H1 (cell line): Measurements from ENCODE around the gene TPRKB. TPM values are rescaled to one million over a fixed set of nuclear protein-coding genes. Genes with fewer than 3 reads are reported as not detected.
"Not testable (repeated sequence)": the region's sequence is repeated elsewhere in the genome, so short reads cannot be mapped to it uniquely, and the experiment has no call there.

Experiments
- CTCF ChIA-PET: fragments of 300-600 bp; sonication (Branson Sonifier 250); formaldehyde crosslinking; loops from one replicate; lab custom pipeline; 2021; ENCODE audit not compliant: partially characterized antibody; lab: Charles Lee
- POLR2A ChIA-PET: fragments of 300-600 bp; sonication (Branson Sonifier 250); formaldehyde crosslinking; loops from one replicate; lab custom pipeline; 2021; ENCODE audit warnings: inconsistent platforms; ENCODE audit not compliant: partially characterized antibody; lab: Charles Lee
- DNase-seq, 2 experiments: peaks; one replicate each; pipeline versions ENCODE4 v3.0.0 to v3.0.0-alpha.2; 2010 to 2022; ENCODE audit warnings: low spot score in 2 of 2, low read depth in 1 of 2, mixed read lengths in 1 of 2
- FAIRE-seq: peaks from 2 replicates; lab custom pipeline; 2011; peaks lifted over from hg19 to GRCh38; lab: Jason Lieb, UNC
- H2AFZ ChIP-seq: 2 replicates; pipeline ENCODE4 v1.8.1; 2012; ENCODE audit warnings: low read length, inconsistent platforms
- H2AK5ac ChIP-seq: 2 replicates; pipeline ENCODE4 v1.6.1; 2013; ENCODE audit warnings: low read depth, low read length
- H2BK120ac ChIP-seq: replicated peaks from 2 replicates; pipeline ENCODE3; 2013; ENCODE audit warnings: low read depth, low read length, inconsistent platforms
- H2BK12ac ChIP-seq: 2 replicates; pipeline ENCODE4 v1.6.1; 2013; ENCODE audit warnings: low read depth, low read length
- H2BK15ac ChIP-seq: 2 replicates; pipeline ENCODE4 v1.6.1; 2013; ENCODE audit warnings: low read length
- H2BK20ac ChIP-seq: 2 replicates; pipeline ENCODE4 v1.6.1; 2013; ENCODE audit warnings: low read length
- H2BK5ac ChIP-seq: 2 replicates; pipeline ENCODE4 v1.6.1; 2013; ENCODE audit warnings: low read depth, low read length
- H3K14ac ChIP-seq: 2 replicates; pipeline ENCODE4 v1.6.1; 2013; ENCODE audit warnings: inconsistent platforms; ENCODE audit not compliant: insufficient read length
- H3K18ac ChIP-seq: 2 replicates; pipeline ENCODE4 v1.6.1; 2013; ENCODE audit warnings: low read length; ENCODE audit errors: extremely low read depth
- H3K23ac ChIP-seq: 2 replicates; pipeline ENCODE4 v1.6.1; 2013; ENCODE audit warnings: inconsistent platforms; ENCODE audit not compliant: insufficient read length
- H3K23me2 ChIP-seq: 2 replicates; pipeline ENCODE4 v1.6.1; 2013; ENCODE audit warnings: low read depth, low read length
- H3K27ac ChIP-seq: 2 replicates; pipeline ENCODE4 v1.6.1; 2011; ENCODE audit warnings: low read depth, low read length, inconsistent platforms
- H3K27me3 ChIP-seq, 4 experiments: replicated peaks in 1 of 4; 1 replicate in 1 of 4; 2 replicates in 3 of 4; pipeline versions ENCODE4 v1.6.1 to v1.8.1; 2011 to 2013; ENCODE audit warnings: low read length in 3 of 4, mild to moderate bottlenecking in 3 of 4, inconsistent platforms in 2 of 4, mixed read lengths in 2 of 4, moderate library complexity in 1 of 4; ENCODE audit not compliant: control insufficient read depth in 3 of 4, insufficient read depth in 3 of 4; ENCODE audit errors: extremely low read depth in 1 of 4
- H3K36me3 ChIP-seq, 4 experiments: 2 replicates each; pipeline versions ENCODE4 v1.6.1 to v1.8.1; 2011 to 2013; ENCODE audit warnings: mild to moderate bottlenecking in 4 of 4, low read length in 3 of 4, moderate library complexity in 2 of 4, control low read depth in 1 of 4, inconsistent platforms in 1 of 4; ENCODE audit not compliant: insufficient read depth in 4 of 4, control insufficient read depth in 2 of 4
- H3K4ac ChIP-seq: replicated peaks from 2 replicates; pipeline ENCODE3; 2013; ENCODE audit warnings: low read length, low read depth, mixed read lengths, inconsistent platforms; ENCODE audit not compliant: insufficient read length
- H3K4me1 ChIP-seq, 4 experiments: replicated peaks in 1 of 4; 1 replicate in 1 of 4; 2 replicates in 3 of 4; pipeline versions ENCODE4 v1.6.1 to v1.8.1; 2011 to 2013; ENCODE audit warnings: low read length in 3 of 4, inconsistent platforms in 2 of 4, mixed read lengths in 1 of 4; ENCODE audit not compliant: insufficient read depth in 4 of 4, control insufficient read depth in 3 of 4
- H3K4me2 ChIP-seq, 2 experiments: 2 replicates each; pipeline versions ENCODE4 v1.6.1 to v1.8.1; 2011 to 2013; ENCODE audit warnings: low read depth in 2 of 2, low read length in 2 of 2, control low read depth in 1 of 2, inconsistent platforms in 1 of 2, mild to moderate bottlenecking in 1 of 2; ENCODE audit not compliant: insufficient read depth in 1 of 2
- H3K4me3 ChIP-seq, 4 experiments: fragments of 200-600, 300-600 bp in 1 of 4; sonication (generic), shearing (Covaris generic), sonication (Bioruptor Twin) in 1 of 4; 2 replicates each; pipeline versions ENCODE4 v1.5.1 to v1.8.1; 2011 to 2016; ENCODE audit warnings: low read length in 4 of 4, low read depth in 3 of 4, control low read depth in 2 of 4, inconsistent platforms in 2 of 4, mild to moderate bottlenecking in 2 of 4, mixed read lengths in 1 of 4, moderate library complexity in 1 of 4; ENCODE audit not compliant: insufficient read depth in 2 of 4; ENCODE audit errors: extremely low read depth in 1 of 4
- H3K56ac ChIP-seq: replicated peaks from 2 replicates; pipeline ENCODE3; 2013; ENCODE audit warnings: low read depth, mild to moderate bottlenecking, mixed read lengths, low read length, inconsistent platforms; ENCODE audit not compliant: insufficient read length
- H3K79me1 ChIP-seq: 2 replicates; pipeline ENCODE4 v1.6.1; 2013; ENCODE audit warnings: low read depth, low read length, control low read depth
- H3K79me2 ChIP-seq, 2 experiments: 2 replicates each; pipeline versions ENCODE4 v1.6.1 to v1.8.1; 2012 to 2013; ENCODE audit warnings: low read length in 2 of 2, mild to moderate bottlenecking in 2 of 2, inconsistent platforms in 1 of 2; ENCODE audit not compliant: insufficient read depth in 2 of 2, control insufficient read depth in 1 of 2
- H3K9ac ChIP-seq, 4 experiments: replicated peaks in 1 of 4; 1 replicate in 1 of 4; 2 replicates in 3 of 4; pipeline versions ENCODE4 v1.6.1 to v1.8.1; 2011 to 2013; ENCODE audit warnings: low read depth in 3 of 4, low read length in 3 of 4, control low read depth in 2 of 4, mild to moderate bottlenecking in 2 of 4, moderate library complexity in 2 of 4, inconsistent platforms in 1 of 4; ENCODE audit errors: extremely low read depth in 1 of 4
- H3K9me3 ChIP-seq, 2 experiments: 2 replicates each; pipeline versions ENCODE4 v1.6.1 to v1.8.1; 2012 to 2013; ENCODE audit warnings: mild to moderate bottlenecking in 2 of 2, moderate library complexity in 2 of 2, control low read depth in 1 of 2, inconsistent platforms in 1 of 2, low read depth in 1 of 2, low read length in 1 of 2, mixed read lengths in 1 of 2; ENCODE audit not compliant: insufficient read depth in 2 of 2
- H4K20me1 ChIP-seq, 2 experiments: replicated peaks in 1 of 2; 2 replicates each; pipeline versions ENCODE3 to v1.8.1; 2011 to 2013; ENCODE audit warnings: inconsistent platforms in 2 of 2, low read length in 2 of 2, mild to moderate bottlenecking in 1 of 2; ENCODE audit not compliant: insufficient read depth in 2 of 2, control insufficient read depth in 1 of 2
- H4K5ac ChIP-seq: 2 replicates; pipeline ENCODE4 v1.6.1; 2013; ENCODE audit warnings: low read length, low read depth, mixed read lengths, inconsistent platforms; ENCODE audit not compliant: insufficient read length
- H4K8ac ChIP-seq: 2 replicates; pipeline ENCODE4 v1.8.0; 2013; ENCODE audit warnings: mild to moderate bottlenecking, moderate library complexity, low read length, inconsistent platforms; ENCODE audit not compliant: insufficient read depth; ENCODE audit errors: extremely low read depth
- H4K91ac ChIP-seq: replicated peaks from 2 replicates; pipeline ENCODE3; 2013; ENCODE audit warnings: low read length, mixed read lengths, inconsistent platforms; ENCODE audit not compliant: insufficient read length
- BRCA1 ChIP-seq: IDR thresholded peaks from 2 replicates; pipeline ENCODE4 v1.6.1; 2012; ENCODE audit warnings: low read depth, low read length, improper control_type of control experiment
- KDM4A ChIP-seq: IDR thresholded peaks from one replicate; pipeline ENCODE4 v1.7.1; 2012; ENCODE audit warnings: low read depth, mild to moderate bottlenecking, moderate library complexity, low read length, inconsistent platforms; ENCODE audit not compliant: severe bottlenecking
- POU5F1 ChIP-seq: IDR thresholded peaks from 2 replicates; pipeline ENCODE4 v1.6.1; 2011; ENCODE audit warnings: low read depth, mild to moderate bottlenecking, low read length, moderate library complexity
- WGBS, 2 experiments: shearing (Covaris generic) in 1 of 2; methylation state at CpG; one replicate each; pipeline versions ENCODE4 v1.1.6 to v1.1.7; 2013 to 2015; ENCODE audit warnings: low lambda C conversion rate in 2 of 2, mixed read lengths in 2 of 2, inconsistent platforms in 1 of 2, low coverage in 1 of 2, missing lambda C conversion rate in 1 of 2; ENCODE audit not compliant: insufficient replicate concordance in 2 of 2, insufficient coverage in 1 of 2, insufficient read length in 1 of 2; ENCODE audit errors: extremely low coverage in 1 of 2, missing lambda C conversion rate in 1 of 2; 5-methylcytosine and 5-hydroxymethylcytosine counted together
- polyA plus RNA-seq, 7 experiments: library from polyadenylated mRNA; depleted of rRNA in 3 of 7; stranded (reverse) in 5 of 7; unstranded in 2 of 7; fragments of >200 nt in 5 of 7; fragments of 200-250 nt in 2 of 7; gene quantifications; 1 replicate in 5 of 7; 2 replicates in 1 of 7; 4 replicates in 1 of 7; pipeline versions ENCODE4 v1.2.1 to v1.2.3, GENCODE V29; 2011 to 2013; ENCODE audit warnings: missing spikeins in 2 of 7, mixed read lengths in 2 of 7
- total RNA-seq: library from RNA; stranded (reverse); fragmentation: NEBNext Ultra II Directional; extraction: Animal tissue kit (Norgen Biotek cat#: 25700); gene quantifications from 2 replicates; pipeline ENCODE4 v1.2.1, GENCODE V29; 2021

TPRKB gene
- total and polyA plus RNA-seq, 2 of the 8 experiments (the other 6 are each of a cell fraction or from before 2014, with no cell fraction given): 40.3 to 41.6 TPM

DNA sequence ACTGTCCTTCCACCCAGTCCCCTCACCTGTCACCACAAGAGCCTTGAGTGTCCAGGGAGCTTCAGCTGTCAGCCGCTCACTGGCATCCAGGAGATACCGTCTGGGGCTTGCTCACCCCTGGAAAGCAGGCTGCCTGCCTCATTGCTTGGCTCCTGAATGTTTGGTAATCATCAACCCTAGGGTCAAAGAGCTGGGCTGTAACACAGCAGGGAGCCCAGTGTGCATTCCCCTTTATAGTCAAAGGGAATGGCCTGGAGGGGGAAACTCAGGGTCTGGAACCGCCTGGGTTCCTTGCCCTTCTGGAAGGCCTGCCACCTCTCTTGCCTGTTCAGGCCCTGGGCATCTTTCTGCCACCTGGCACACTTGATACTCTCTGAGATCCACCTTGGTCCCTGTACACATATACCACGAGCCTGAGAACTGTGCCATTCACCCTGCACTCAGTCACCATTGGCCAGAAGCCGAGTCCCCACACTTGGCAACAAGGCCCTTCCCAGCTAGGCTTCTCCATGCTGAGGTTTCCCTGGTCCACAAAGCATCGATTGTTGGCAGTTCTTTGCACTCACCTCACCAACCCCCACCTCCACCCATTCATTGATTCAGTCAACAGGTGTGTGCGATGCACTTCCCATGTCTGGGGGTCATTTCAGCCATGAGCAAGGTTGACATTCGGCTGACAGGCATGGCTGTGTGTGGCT lies 35.0 kb downstream of the TPRKB start (continued):
- TF ChIP-seq POU5F1: no peak
- TF ChIP-seq BRCA1: no peak
- TF ChIP-seq KDM4A: no peak

DNA sequence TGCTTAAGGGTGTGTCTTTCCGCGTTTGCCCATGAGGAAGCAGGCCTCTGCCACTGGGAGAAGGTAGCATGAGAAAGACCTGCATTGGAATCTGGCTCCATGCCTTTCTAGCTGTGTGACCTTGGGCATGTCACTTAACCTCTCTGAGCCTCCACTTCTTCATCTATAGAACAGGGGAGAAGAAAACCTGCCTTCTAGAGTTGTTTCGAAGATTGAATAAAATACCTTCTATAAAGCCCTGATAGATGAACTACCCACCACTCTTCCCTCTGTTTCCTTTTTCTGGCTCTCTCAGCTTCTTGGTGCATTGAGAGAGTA lies 35.7 kb downstream of the TPRKB start:
- POLR2A ChIA-PET, FAIRE-seq, H3K9ac ChIP-seq, H3K18ac ChIP-seq, H2BK20ac ChIP-seq, H3K27ac ChIP-seq, H3K4me2 ChIP-seq, H3K27me3 ChIP-seq, H2BK15ac ChIP-seq, H3K56ac ChIP-seq, H2BK5ac ChIP-seq, H3K79me1 ChIP-seq, H2AFZ ChIP-seq, H4K5ac ChIP-seq, H3K23ac ChIP-seq, H2BK12ac ChIP-seq, H4K20me1 ChIP-seq, H4K8ac ChIP-seq, H3K23me2 ChIP-seq, H3K14ac ChIP-seq, CTCF ChIA-PET, H3K79me2 ChIP-seq, H3K4me3 ChIP-seq, H4K91ac ChIP-seq, H2AK5ac ChIP-seq, H3K4me1 ChIP-seq, H3K4ac ChIP-seq, H2BK120ac ChIP-seq, DNase-seq, H3K36me3 ChIP-seq: not testable (repeated sequence)
- 78% methylated on average over 1 of the region's 3 CpGs; no CpG with 5 or more reads in 1 of the 2 experiments for WGBS, 2 experiments
- peaks cover 23 to 31% of the 10 kb centered on the region in 2 experiments; a peak in 3 of 4 replicates for H3K9me3 ChIP-seq
